Lower lobe of right lung (tissue), 2 donors: ENCODE data around the gene ZCCHC9. TPM values are rescaled to one million over a fixed set of nuclear protein-coding genes. Genes with fewer than 3 reads are reported as not detected.

Source experiments
- ATAC-seq, 2 donors: fragments of 200-7000 bp; cut with Tn5 transposase; one replicate each; pipeline ENCODE4 v1.9.1; 2020 to 2022; ENCODE audit warnings: mild to moderate bottlenecking in 2 of 2, moderate library complexity in 2 of 2
- DNase-seq: peaks from one replicate; pipeline ENCODE4 v3.0.0-alpha.2; 2020
- H3K27ac ChIP-seq: fragments of 200-600 bp; one replicate; pipeline ENCODE4 v1.8.0; 2022
- H3K27me3 ChIP-seq: fragments of 200-600 bp; one replicate; pipeline ENCODE4 v1.8.0; 2022; ENCODE audit warnings: low read depth
- H3K36me3 ChIP-seq: fragments of 200-600 bp; one replicate; pipeline ENCODE4 v1.8.0; 2022; ENCODE audit warnings: mild to moderate bottlenecking
- H3K4me1 ChIP-seq: fragments of 200-600 bp; one replicate; pipeline ENCODE4 v1.8.0; 2022
- H3K4me3 ChIP-seq: fragments of 200-600 bp; one replicate; pipeline ENCODE4 v1.8.0; 2022; ENCODE audit warnings: mild to moderate bottlenecking
- H3K9me3 ChIP-seq: fragments of 200-600 bp; one replicate; pipeline ENCODE4 v1.8.0; 2022
- CTCF ChIP-seq: fragments of 200-600 bp; IDR thresholded peaks from one replicate; pipeline ENCODE4 v1.8.0; 2022; ENCODE audit warnings: antibody characterized with exemption, mild to moderate bottlenecking
- intact Hi-C: fragments of 100-400 bp; cut with DNase I; formaldehyde crosslinking; loops from one replicate; pipeline ENCODE4 v1.11.0; 2022
- total RNA-seq: library from RNA; stranded (reverse); fragmentation: NEBNext Ultra II Directional; extraction: Animal tissue kit (Norgen Biotek cat#: 25700); gene quantifications from one replicate; pipeline ENCODE4 v1.2.1, GENCODE V29; 2021
- donor health status: DM: no; HTN: yes; CAD: no; lungs with severe emphysema.

Gene ZCCHC9
- total RNA-seq, 1 donor from 2014 or later: 21.7 TPM

GRCh38 chr5:81359108-81359507 lies 57.7 kb downstream of the ZCCHC9 start:
- H3K4me3 ChIP-seq: no peak overlapping the region
- H3K27me3 ChIP-seq: no peaks in the 10 kb centered on the region
- DNase-seq: no peak
- no peak overlapping the region for H3K27ac ChIP-seq
- H3K4me1 ChIP-seq: no peaks in the 10 kb centered on the region
- ATAC-seq: no peak
- H3K36me3 ChIP-seq: no peaks in the 10 kb centered on the region
- intact Hi-C loops: no loop called here
- H3K9me3 ChIP-seq: no peaks in the 10 kb centered on the region
- no peak for TF ChIP-seq CTCF

GRCh38 chr5:81359881-81360280 lies 58.5 kb downstream of the ZCCHC9 start:
- no peak for TF ChIP-seq CTCF
- no peaks in the 10 kb centered on the region for H3K36me3 ChIP-seq
- no peaks in the 10 kb centered on the region for H3K27me3 ChIP-seq
- H3K4me1 ChIP-seq: no peaks in the 10 kb centered on the region
- no peak overlapping the region for H3K27ac ChIP-seq
- no peak for ATAC-seq
- no peak for DNase-seq
- H3K9me3 ChIP-seq: no peaks in the 10 kb centered on the region
- intact Hi-C loops: no loop called here
- H3K4me3 ChIP-seq: no peak overlapping the region

GRCh38 chr5:81360640-81361039 lies 59.3 kb downstream of the ZCCHC9 start:
- no peak for ATAC-seq
- Histone ChIP-seq H3K27ac (no peak overlapping the region), H3K9me3 (no peaks in the 10 kb centered on the region), H3K36me3 (no peaks in the 10 kb centered on the region), H3K4me3 (no peak overlapping the region), H3K4me1 (no peaks in the 10 kb centered on the region), H3K27me3 (no peaks in the 10 kb centered on the region)
- TF ChIP-seq CTCF: no peak
- intact Hi-C loops: no loop called here
- no peak for DNase-seq

GRCh38 chr5:81361600-81361999 lies 60.2 kb downstream of the ZCCHC9 start:
- intact Hi-C loops: no loop called here
- Histone ChIP-seq H3K27me3 (no peaks in the 10 kb centered on the region), H3K36me3 (no peaks in the 10 kb centered on the region), H3K9me3 (no peaks in the 10 kb centered on the region), H3K4me1 (no peaks in the 10 kb centered on the region), H3K4me3 (no peak overlapping the region), H3K27ac (no peak overlapping the region)
- DNase-seq: no peak
- TF ChIP-seq CTCF: no peak
- no peak for ATAC-seq

Other genes starting within 250 kb of the ZCCHC9 start
- gene CKMT2, start 68.3 kb upstream of the ZCCHC9 start, total RNA-seq: 1.4 TPM
- not detected for gene ACOT12, start 92.5 kb downstream of the ZCCHC9 start, total RNA-seq